ENCODE results near the gene UBAP1L.
"Not testable (repeated sequence)": the region's sequence is repeated elsewhere in the genome, so short reads cannot be mapped to it uniquely, and the experiment has no call there.

Gene UBAP1L

GRCh38 chr15:65083262-65083701 is 31.7 kb downstream of the UBAP1L start:
- no peak for DNase-seq (ENCODE audit: low read depth)

GRCh38 chr15:65082303-65082953 is 32.6 kb downstream of the UBAP1L start:
- DNase-seq (ENCODE audit: low read depth): no peak

GRCh38 chr15:65081758-65082157 is 33.2 kb downstream of the UBAP1L start:
- no peak for DNase-seq (ENCODE audit: low read depth)

GRCh38 chr15:65081270-65081669 is 33.7 kb downstream of the UBAP1L start:
- DNase-seq (ENCODE audit: low read depth): no peak

- DNase-seq (ENCODE audit: low read depth): no peak
These were observed 35.4 kb downstream of the UBAP1L start for GRCh38 chr15:65079580-65079979.

GRCh38 chr15:65077981-65078352 is 37.0 kb downstream of the UBAP1L start:
- no peak for DNase-seq (ENCODE audit: low read depth)

- no peak for DNase-seq (ENCODE audit: low read depth)
These were observed 37.6 kb downstream of the UBAP1L start for GRCh38 chr15:65077291-65077980.

GRCh38 chr15:65076486-65077290 is 38.3 kb downstream of the UBAP1L start, which contains the start of gene KBTBD13:
Gene KBTBD13 (plus strand): TSS chr15:65076746. CDS start chr15:65076816, 70 bp downstream.
- DNase-seq (ENCODE audit: low read depth): no peak

- DNase-seq (ENCODE audit: low read depth): not testable (repeated sequence)
These were observed 39.2 kb downstream of the UBAP1L start for GRCh38 chr15:65075607-65076395.

- DNase-seq (ENCODE audit: low read depth): not testable (repeated sequence)
These were observed 40.1 kb downstream of the UBAP1L start for GRCh38 chr15:65074946-65075345.

GRCh38 chr15:65072617-65073016 is 42.4 kb downstream of the UBAP1L start:
- DNase-seq (ENCODE audit: low read depth): no peak

GRCh38 chr15:65072027-65072426 is 43.0 kb downstream of the UBAP1L start:
- no peak for DNase-seq (ENCODE audit: low read depth)

GRCh38 chr15:65071381-65071811 is 43.6 kb downstream of the UBAP1L start:
- DNase-seq (ENCODE audit: low read depth): no peak

- DNase-seq (ENCODE audit: low read depth): no peak
These were observed 45.0 kb downstream of the UBAP1L start for GRCh38 chr15:65069779-65070546.

GRCh38 chr15:65069179-65069578 is 45.8 kb downstream of the UBAP1L start:
- DNase-seq (ENCODE audit: low read depth): no peak

- DNase-seq (ENCODE audit: low read depth): no peak
These were observed 46.6 kb downstream of the UBAP1L start for GRCh38 chr15:65068403-65068788.

- DNase-seq (ENCODE audit: low read depth): no peak
These were observed 47.2 kb downstream of the UBAP1L start, which contains the start of gene RASL12 for GRCh38 chr15:65067645-65068402. Gene RASL12 (minus strand): TSS chr15:65067991. CDS start chr15:65067835, 156 bp downstream.

GRCh38 chr15:65067317-65067644 is 47.7 kb downstream of the UBAP1L start:
- DNase-seq (ENCODE audit: low read depth): no peak

GRCh38 chr15:65066635-65067316 is 48.2 kb downstream of the UBAP1L start:
- DNase-seq (ENCODE audit: low read depth): no peak

Measured in HS-27A (cell line).